ENCODE measurements around the gene TRAFD1. TPM values are rescaled to one million over a fixed set of nuclear protein-coding genes. Genes with fewer than 3 reads are reported as not detected.

The TRAFD1 gene
- total and polyA plus RNA-seq, 2 of the 13 experiments (the other 11 are each of a cell fraction or from before 2014, with no cell fraction given), result 9.5 to 20.9 TPM

- no peak for TF ChIP-seq SYNCRIP (IDR thresholded peaks at IDR 0.05; ENCODE audit: insufficient read depth, low read depth, low read length)
- no peak for TF ChIP-seq ZNF280B (CRISPR knock-in tag; IDR thresholded peaks at IDR 0.05; ENCODE audit: borderline replicate concordance)
- no peak for TF ChIP-seq WIZ (CRISPR knock-in tag; IDR thresholded peaks at IDR 0.05)
- no peak for TF ChIP-seq NR2F1 (CRISPR knock-in tag; IDR thresholded peaks at IDR 0.05)
- TF ChIP-seq CCDC6 (CRISPR knock-in tag; IDR thresholded peaks at IDR 0.05), result no peak
- TF ChIP-seq ZBTB42 (CRISPR knock-in tag; IDR thresholded peaks at IDR 0.05), result no peak
- no peak for TF ChIP-seq ZNF251 (CRISPR knock-in tag; IDR thresholded peaks at IDR 0.05)
- no peak for TF ChIP-seq DRAP1 (CRISPR knock-in tag; IDR thresholded peaks at IDR 0.05)
- TF ChIP-seq MXD1 (CRISPR knock-in tag; IDR thresholded peaks at IDR 0.05), result no peak
- TF ChIP-seq PHF8 (CRISPR knock-in tag; IDR thresholded peaks at IDR 0.05), result no peak
Measured at GRCh38 chr12:112161711-112162110, 36.4 kb downstream of the TRAFD1 start (continued).

DNA sequence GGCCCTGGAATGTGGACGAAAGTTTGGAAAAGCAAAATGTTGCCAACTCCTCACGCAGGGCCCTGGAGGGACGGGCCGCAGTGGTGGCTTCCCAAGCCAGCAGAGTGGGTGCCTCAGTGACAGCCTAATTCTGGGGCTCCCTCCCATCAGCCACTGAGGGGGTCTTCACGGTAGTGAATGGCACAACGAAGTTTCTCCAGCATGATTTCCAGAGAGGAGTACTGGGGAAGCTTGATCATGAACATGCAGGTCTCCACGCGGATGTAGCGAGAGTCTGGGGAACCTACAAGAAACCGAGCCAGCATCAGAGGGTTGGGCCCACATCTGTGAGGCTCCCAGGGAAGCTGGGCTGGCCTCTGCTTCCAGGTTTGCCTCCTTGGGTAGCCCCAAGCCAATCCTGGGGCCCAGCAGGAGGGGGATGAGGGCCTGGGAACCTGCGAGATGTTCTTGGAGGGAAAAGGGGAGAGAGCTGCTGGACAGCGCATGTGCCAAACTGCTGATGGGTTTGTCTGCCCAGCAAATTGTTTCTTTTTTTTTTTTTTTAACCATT, 37.0 kb downstream of the TRAFD1 start:
- Histone ChIP-seq H3K4me3 (replicated peaks in 1 of 3; ENCODE audit: insufficient read depth in 1 of 3, low read depth in 2 of 3, low read length in 3 of 3) (no peak overlapping the region), H2AFZ (ENCODE audit: low read length) (no peak overlapping the region), H3K27me3 (ENCODE audit: control insufficient read depth in 1 of 2, insufficient read depth in 2 of 2, low read length in 2 of 2) (no peaks in the 10 kb centered on the region), H3K4me2 (ENCODE audit: low read depth, low read length) (no peak overlapping the region), H3K9ac (ENCODE audit: insufficient read depth, low read depth, low read length) (no peak overlapping the region), H3K27ac (ENCODE audit: extremely low read length, insufficient read depth, low read length) (no peak overlapping the region), H3K36me3 (replicated peaks in 1 of 2; ENCODE audit: control insufficient read depth in 1 of 2, insufficient read depth in 2 of 2, low read length in 2 of 2) (peaks cover 0 to 6% of the 10 kb centered on the region in 2 experiments; a peak in 1 of 5 replicates), H4K20me1 (ENCODE audit: insufficient read depth, low read length) (no peaks in the 10 kb centered on the region), H3K9me3 (ENCODE audit: low read length) (no peaks in the 10 kb centered on the region), H3K4me1 (ENCODE audit: insufficient read depth, low read length) (no peaks in the 10 kb centered on the region), H3K79me2 (ENCODE audit: insufficient read depth, low read length) (no peaks in the 10 kb centered on the region)
- intact Hi-C loops (cut with micrococcal nuclease; ENCODE audit: unreplicated experiment) (no loop called here), in situ Hi-C loops (cut with HindIII; ENCODE audit: extremely low pct_ligation_motif_present, low pct_unique_long_range_greater_than_20kb) (no loop called here)
- POLR2A ChIA-PET, result no interaction called here
- BruUV-seq (replicated peaks), result no TSS peak
- CTCF ChIA-PET (ENCODE audit: low intra/inter-chr PET ratio, low total read pairs), result no interaction called here
- FAIRE-seq, result no peak
- DNase-seq (ENCODE audit: low spot score), result no peak
- 93% methylated on average over 10 of the region's 12 CpGs for WGBS (ENCODE audit: low lambda C conversion rate)
- no peak for ATAC-seq
- TF ChIP-seq ZFP36 (IDR thresholded peaks at IDR 0.05; ENCODE audit: borderline replicate concordance, low read depth, low read length, partially characterized antibody) (no peak), SMAD1 (CRISPR knock-in tag; IDR thresholded peaks at IDR 0.05; ENCODE audit: borderline replicate concordance, low read depth) (no peak), SAP130 (CRISPR knock-in tag; IDR thresholded peaks at IDR 0.05; ENCODE audit: low read depth) (no peak), THAP9 (CRISPR knock-in tag; IDR thresholded peaks at IDR 0.05; ENCODE audit: borderline replicate concordance) (no peak), ZNF17 (CRISPR knock-in tag; IDR thresholded peaks at IDR 0.05) (no peak), ZNF317 (CRISPR knock-in tag; IDR thresholded peaks at IDR 0.05) (no peak), TBP (CRISPR knock-in tag; IDR thresholded peaks at IDR 0.05) (no peak)
- TF ChIP-seq, protein P1, sequence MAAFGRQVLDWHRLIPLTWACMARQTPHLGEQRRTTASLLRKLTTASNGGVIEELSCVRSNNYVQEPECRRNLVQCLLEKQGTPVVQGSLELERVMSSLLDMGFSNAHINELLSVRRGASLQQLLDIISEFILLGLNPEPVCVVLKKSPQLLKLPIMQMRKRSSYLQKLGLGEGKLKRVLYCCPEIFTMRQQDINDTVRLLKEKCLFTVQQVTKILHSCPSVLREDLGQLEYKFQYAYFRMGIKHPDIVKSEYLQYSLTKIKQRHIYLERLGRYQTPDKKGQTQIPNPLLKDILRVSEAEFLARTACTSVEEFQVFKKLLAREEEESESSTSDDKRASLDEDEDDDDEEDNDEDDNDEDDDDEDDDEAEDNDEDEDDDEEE (CRISPR knock-in tag; IDR thresholded peaks at IDR 0.05), result no peak
